GM18526 (cell line): ENCODE data around the gene VAX1.

Experiments used
- POLR2A ChIP-seq: IDR thresholded peaks from 3 replicates; pipeline ENCODE4 v1.6.1; 2011; ENCODE audit not compliant: insufficient read length; ENCODE audit errors: extremely low read depth

VAX1 gene

DNA sequence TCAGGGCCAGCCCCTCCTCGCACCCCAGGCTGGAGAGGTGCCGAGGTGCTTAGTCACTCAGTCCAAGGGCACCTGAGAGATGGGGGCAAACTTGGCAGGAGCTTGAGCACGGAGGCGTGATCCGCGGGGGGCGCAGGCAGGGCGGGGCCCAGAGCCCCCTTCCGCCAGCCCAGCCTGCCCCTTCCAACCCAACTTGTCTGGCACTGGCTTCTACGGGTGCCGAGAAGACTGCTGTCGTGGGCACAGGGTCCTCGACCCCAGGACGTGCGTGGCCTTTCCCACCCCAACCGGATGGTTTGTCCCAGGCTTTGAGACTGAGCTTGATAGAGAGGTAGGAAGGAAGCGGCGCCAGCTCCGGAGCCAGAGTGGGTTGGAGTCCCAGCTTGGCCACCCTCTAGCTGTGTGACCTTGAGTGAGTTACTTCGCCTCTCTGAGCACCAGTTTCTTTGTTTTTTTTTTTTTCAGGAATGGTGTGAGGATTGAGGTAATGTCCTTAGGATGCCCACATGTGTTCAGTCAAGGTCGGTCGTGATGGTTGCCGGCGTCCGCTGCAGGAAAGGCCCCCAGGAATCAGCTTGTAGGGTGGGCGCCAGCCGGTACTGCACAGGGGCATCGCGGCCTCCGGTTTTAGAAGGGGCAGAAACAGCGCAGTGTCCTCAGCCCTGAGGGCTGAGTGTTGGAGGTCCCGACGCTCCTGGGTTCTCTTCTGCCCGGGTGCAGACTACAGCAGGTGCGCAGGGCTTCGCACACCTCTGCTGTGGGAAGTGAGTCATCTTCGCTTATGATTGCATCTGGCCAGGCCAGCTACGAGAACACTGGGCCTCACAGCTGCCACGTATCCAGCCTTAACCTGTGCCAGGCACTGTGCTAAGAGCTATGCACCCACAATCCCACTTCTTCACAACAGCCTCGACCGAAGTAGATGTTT, 28.6 kb upstream of the VAX1 start:
- TF ChIP-seq POLR2A: no peak

DNA sequence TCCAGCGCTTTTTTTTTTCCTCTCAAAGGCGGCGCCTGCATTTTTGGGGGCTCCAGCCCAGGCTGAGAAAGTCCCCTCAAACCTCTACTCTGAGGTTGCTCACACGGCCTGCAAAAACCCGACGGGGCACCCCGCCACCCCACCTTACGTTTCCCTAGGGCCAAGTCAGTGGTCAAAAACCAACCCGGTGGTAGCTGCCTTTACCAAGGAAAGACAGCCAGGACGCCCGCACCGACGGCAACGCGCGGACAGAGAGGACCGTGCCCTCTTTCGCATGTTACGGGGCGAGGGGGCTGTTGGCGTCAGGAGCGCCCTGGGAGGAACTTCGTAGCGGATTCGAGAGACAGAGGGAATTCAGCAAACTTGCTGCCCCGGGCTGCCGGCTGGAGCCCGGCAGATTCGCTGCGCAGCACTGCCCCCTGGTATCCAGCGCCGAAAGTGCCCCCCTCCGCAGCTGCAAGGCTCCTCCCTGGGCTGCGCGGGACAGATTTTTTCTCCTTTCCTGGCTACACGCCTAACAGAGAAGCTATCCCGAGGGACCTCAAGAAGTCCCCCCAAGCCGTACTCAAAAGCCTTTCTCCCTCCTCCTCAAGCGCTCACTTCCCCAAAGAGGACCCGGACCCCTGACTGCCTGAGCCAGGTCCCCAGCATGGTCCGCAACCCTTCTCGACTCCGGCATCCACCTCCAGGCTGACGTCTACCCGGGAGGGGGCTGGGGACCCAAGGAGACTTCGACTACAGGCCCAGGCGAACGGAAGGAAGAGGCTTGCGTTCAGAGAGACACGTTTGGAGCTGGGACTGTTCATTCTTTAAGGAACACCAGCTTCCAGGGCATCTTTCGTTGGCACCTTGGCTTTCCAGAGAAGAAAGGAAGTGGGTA, 27.7 kb upstream of the VAX1 start:
- no peak for TF ChIP-seq POLR2A

GRCh38 chr10:117164592-117165537, 26.8 kb upstream of the VAX1 start:
- TF ChIP-seq POLR2A: no peak

- no peak for TF ChIP-seq POLR2A
Observed at GRCh38 chr10:117163954-117164548, 26.0 kb upstream of the VAX1 start.

DNA sequence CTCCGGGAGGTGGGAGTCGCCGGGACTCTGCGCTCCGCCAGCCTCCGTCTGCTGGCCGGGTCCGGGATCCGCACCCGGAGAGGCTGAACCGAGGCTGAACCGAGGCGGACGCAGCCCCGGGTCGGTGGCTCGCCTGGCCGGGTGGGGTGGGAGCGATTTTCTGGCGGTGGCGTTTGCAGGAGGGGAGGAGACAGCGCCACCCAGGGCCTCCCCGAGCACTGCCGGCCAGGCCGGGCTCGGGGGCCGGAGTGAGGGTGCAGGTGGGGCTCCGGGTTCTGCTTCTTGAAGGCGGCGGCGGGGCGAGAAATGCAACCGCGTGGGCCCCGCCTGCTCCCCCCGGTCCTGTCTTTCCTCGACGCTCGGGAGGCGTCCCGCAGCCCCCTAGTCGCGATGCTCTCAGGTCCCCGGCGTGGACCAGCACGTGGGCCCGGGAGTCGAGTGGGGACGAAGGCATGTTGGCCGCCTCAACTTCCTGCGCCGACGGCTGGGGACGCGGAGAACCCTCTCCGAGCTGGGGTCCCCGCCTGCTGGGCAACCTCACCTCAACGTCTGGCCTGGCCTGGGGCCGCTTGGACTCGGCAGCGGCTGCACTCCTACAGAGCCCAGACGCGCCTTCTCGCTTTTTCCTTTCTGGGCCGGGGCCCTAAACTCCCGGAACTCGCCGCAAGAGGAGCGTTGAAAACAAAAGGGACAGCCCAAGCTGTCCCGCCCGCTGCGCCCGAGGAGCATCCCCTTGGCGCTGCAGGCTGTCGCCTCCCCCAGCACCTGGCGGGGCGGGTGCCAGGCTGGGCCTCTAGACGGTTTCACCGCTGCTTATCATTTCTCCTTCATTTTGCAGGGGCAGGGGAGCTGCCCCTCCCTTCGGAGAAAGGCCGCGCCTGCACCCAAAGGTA, 25.2 kb upstream of the VAX1 start:
- TF ChIP-seq POLR2A: no peak

- no peak for TF ChIP-seq POLR2A
Observed at GRCh38 chr10:117162093-117163060, 24.3 kb upstream of the VAX1 start.

DNA sequence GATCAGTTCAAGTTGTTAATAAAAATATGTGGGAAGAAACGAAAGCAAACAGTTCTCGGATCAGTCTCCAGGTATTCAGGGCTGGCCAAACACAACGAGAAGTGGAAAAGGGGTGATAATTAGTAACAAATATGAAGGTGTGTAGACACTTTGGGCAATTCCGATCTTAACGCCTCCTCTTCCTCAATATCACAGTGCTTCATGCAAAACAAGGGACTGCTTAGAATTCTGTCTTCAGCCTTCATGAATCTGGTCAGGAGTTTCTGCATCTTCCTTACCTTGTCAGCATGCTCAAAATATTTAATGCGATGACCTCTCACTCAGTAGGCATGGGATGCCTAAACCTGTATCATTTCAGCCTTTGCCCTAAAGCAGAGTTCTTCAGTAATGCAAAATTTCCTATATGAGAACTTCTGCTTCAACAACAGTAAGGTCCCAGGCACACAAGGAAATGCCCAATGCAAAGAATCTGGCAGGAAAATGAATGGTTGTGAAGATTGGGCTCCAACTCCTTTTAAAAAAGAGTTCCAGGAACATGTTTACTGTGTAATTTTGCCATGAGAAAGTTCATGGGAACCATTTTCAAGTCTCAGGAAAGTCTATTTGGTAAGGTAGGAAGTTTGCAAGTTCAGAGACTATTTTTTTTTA, 23.4 kb upstream of the VAX1 start:
- no peak for TF ChIP-seq POLR2A

DNA sequence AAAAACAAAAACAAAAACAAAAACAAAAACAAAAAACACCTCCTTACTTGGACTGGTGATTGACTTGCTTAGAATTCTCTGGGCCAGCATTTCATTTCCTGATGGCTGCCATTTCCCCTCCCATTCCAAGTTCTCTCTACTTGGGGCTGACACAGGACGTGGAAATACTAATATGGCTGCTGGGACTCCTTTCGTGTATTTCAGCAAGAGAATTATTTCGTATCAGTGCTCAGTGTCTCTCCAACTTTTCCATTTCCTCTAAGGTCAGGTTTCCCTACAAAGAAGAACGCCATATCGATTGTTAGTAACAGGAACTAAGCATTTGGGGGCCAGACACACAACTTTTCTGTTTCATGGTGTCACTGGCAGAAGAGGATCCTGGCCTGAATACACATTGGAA, 22.5 kb upstream of the VAX1 start:
- no peak for TF ChIP-seq POLR2A

- no peak for TF ChIP-seq POLR2A
Observed at GRCh38 chr10:117159390-117159789, 21.3 kb upstream of the VAX1 start.

GRCh38 chr10:117158297-117158696, 20.2 kb upstream of the VAX1 start:
- no peak for TF ChIP-seq POLR2A

- no peak for TF ChIP-seq POLR2A
Observed at GRCh38 chr10:117152668-117153067, 14.6 kb upstream of the VAX1 start.

- TF ChIP-seq POLR2A: no peak
Observed at GRCh38 chr10:117148284-117148683, 10.2 kb upstream of the VAX1 start.

DNA sequence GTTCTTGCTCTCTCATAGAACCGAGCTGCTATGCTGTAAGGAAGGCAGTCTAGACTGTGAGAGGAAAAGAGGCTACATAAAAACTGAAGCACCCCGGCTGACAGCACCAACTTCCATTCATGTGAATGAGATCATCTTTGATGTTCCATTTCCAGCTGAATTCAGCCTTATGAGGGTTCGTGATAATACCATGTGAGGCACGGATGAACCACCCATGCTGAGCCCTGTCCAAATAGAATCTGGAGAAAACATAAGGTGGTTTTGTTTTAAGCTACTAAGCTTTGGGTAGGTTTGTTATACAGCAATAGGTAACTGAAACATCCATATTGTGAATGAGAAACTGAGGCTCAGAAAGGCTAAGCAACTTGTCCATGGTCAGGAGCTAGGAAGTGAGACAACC, 6.9 kb upstream of the VAX1 start:
- no peak for TF ChIP-seq POLR2A
